BJ (cell line): ENCODE results near the gene KCNF1. TPM values are rescaled to one million over a fixed set of nuclear protein-coding genes. Genes with fewer than 3 reads are reported as not detected.

Experiments used
- CTCF ChIA-PET: fragments of 350-600 bp; formaldehyde crosslinking; extraction: SDS; loops from one replicate; lab custom pipeline; 2021; ENCODE audit warnings: antibody characterized with exemption, inconsistent platforms; lab: Yijun Ruan, JAX
- POLR2A ChIA-PET: fragments of 300-600 bp; sonication (Branson Sonifier 250); formaldehyde crosslinking; extraction: SDS; loops from one replicate; lab custom pipeline; 2021; ENCODE audit warnings: antibody characterized with exemption; lab: Charles Lee
- DNase-seq: peaks from one replicate; pipeline ENCODE4 v3.0.0-alpha.2; 2011; ENCODE audit warnings: low read depth
- H3K27me3 ChIP-seq: 2 replicates; pipeline ENCODE4 v1.6.0; 2011; ENCODE audit warnings: low read length; ENCODE audit not compliant: control insufficient read depth, insufficient read depth
- H3K36me3 ChIP-seq: 2 replicates; pipeline ENCODE4 v1.5.1; 2011; ENCODE audit warnings: low read length; ENCODE audit not compliant: control insufficient read depth, insufficient read depth
- H3K4me3 ChIP-seq: 2 replicates; pipeline ENCODE4 v1.5.1; 2011; ENCODE audit warnings: low read depth, mild to moderate bottlenecking, control low read depth, low read length
- CTCF ChIP-seq: IDR thresholded peaks from 2 replicates; pipeline ENCODE4 v1.5.1; 2011; ENCODE audit warnings: low read depth, mild to moderate bottlenecking, control low read depth, inconsistent platforms, low read length, moderate library complexity; ENCODE audit not compliant: insufficient read depth
- polyA plus RNA-seq: library from polyadenylated mRNA; depleted of rRNA; stranded (reverse); fragments of >200 nt; gene quantifications from 2 replicates; pipeline ENCODE4 v1.2.3, GENCODE V29; 2011

KCNF1 gene
- polyA plus RNA-seq, 1 experiment: not detected

- CTCF ChIA-PET: interaction anchor here (1.6 kb wide), 1 partner anchor 218 kb away, joined by 7 read pairs; no protein-coding TSS in a partner anchor
- no peaks in the 10 kb centered on the region for H3K36me3 ChIP-seq
- DNase-seq: no peak
- H3K27me3 ChIP-seq: peaks cover 18% of the 10 kb centered on the region
- H3K4me3 ChIP-seq: no peak overlapping the region
- POLR2A ChIA-PET: no interaction called here
- TF ChIP-seq CTCF: no peak
Measured at GRCh38 chr2:10906926-10907625, 4.7 kb upstream of the KCNF1 start.

GRCh38 chr2:10908195-10908594 lies 3.5 kb upstream of the KCNF1 start:
- Histone ChIP-seq H3K36me3 (no peaks in the 10 kb centered on the region), H3K4me3 (no peak overlapping the region), H3K27me3 (peaks cover 26% of the 10 kb centered on the region)
- POLR2A ChIA-PET: no interaction called here
- TF ChIP-seq CTCF: no peak
- CTCF ChIA-PET: interaction anchor here (0.9 kb wide), 1 partner anchor 213 kb away, joined by 3 read pairs; no protein-coding TSS in a partner anchor
- DNase-seq: no peak

GRCh38 chr2:10909050-10909995 lies 2.4 kb upstream of the KCNF1 start:
- Histone ChIP-seq H3K36me3 (no peaks in the 10 kb centered on the region), H3K4me3 (no peak overlapping the region), H3K27me3 (peaks cover 27% of the 10 kb centered on the region)
- ChIA-PET CTCF (interaction anchor here (0.9 to 1.9 kb wide), 4 partner anchors 74 to 215 kb away, joined by 3 to 8 read pairs (median 4); no protein-coding TSS in a partner anchor), POLR2A (no interaction called here)
- DNase-seq: no peak
- peak; percentile 45; the same call in 1 of the 2 replicates for TF ChIP-seq CTCF

GRCh38 chr2:10909996-10910341 lies 1.8 kb upstream of the KCNF1 start:
- Histone ChIP-seq H3K4me3 (no peak overlapping the region), H3K36me3 (no peaks in the 10 kb centered on the region), H3K27me3 (peaks cover 27% of the 10 kb centered on the region)
- TF ChIP-seq CTCF: no peak
- ChIA-PET POLR2A (no interaction called here), CTCF (interaction anchor here (0.7 to 1.9 kb wide), 4 partner anchors 12 to 214 kb away, joined by 3 to 8 read pairs (median 4); no protein-coding TSS in a partner anchor)
- no peak for DNase-seq

- no peaks in the 10 kb centered on the region for H3K36me3 ChIP-seq
- no peak for DNase-seq
- TF ChIP-seq CTCF: no peak
- ChIA-PET POLR2A (no interaction called here), CTCF (interaction anchor here (0.7 to 1.9 kb wide), 4 partner anchors 12 to 214 kb away, joined by 3 to 8 read pairs (median 3); no protein-coding TSS in a partner anchor)
- H3K4me3 ChIP-seq: no peak overlapping the region
- H3K27me3 ChIP-seq: peaks cover 27% of the 10 kb centered on the region
Measured at GRCh38 chr2:10910625-10911024, 1.1 kb upstream of the KCNF1 start.
